GM21717 (cell line): ENCODE results near the gene IER2.
"Not testable (repeated sequence)": the region's sequence is repeated elsewhere in the genome, so short reads cannot be mapped to it uniquely, and the experiment has no call there.

Experiments
- ATAC-seq: cut with Tn5 transposase; IDR thresholded peaks from one replicate; pipeline ENCODE4 v1.9.1; 2021; ENCODE audit warnings: mild to moderate bottlenecking, moderate library complexity; ENCODE audit not compliant: unreplicated experiment

The IER2 gene

DNA sequence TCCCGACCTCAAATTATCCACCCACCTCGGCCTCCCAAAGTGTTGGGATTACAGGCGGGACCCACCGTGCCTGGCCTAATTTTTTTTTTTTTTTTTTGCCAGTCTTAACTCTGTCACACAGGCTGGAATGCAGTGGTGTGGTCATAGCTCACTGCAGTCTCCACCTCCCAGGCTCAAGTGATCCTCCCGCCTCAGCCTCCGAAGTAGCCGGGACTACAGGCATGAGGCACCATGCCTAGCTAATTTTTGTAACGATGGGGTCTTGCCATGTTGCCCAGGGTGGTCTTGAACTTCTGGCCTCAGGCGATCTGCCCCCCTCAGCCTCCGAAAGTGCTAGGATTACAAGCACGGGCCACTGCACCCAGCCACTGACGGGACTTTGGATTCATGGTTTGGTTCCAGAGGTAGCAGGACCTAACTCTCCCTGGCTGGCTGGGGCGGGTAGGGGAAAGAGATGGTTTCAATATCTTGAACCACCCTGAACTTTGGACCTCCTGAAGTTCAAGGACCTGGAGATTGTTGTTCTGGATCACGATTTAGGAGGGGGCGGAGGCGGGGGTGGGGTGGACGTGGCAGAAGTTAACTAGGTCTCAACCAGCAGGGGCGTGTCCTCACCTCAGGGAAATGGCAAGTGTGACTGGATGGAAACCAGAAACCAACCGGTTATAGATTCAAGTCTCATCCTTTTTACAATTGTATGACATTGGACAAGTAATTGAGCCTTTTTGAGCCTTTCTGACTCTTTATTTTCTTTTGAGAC, 40.8 kb downstream of the IER2 start:
- no peak for ATAC-seq

DNA sequence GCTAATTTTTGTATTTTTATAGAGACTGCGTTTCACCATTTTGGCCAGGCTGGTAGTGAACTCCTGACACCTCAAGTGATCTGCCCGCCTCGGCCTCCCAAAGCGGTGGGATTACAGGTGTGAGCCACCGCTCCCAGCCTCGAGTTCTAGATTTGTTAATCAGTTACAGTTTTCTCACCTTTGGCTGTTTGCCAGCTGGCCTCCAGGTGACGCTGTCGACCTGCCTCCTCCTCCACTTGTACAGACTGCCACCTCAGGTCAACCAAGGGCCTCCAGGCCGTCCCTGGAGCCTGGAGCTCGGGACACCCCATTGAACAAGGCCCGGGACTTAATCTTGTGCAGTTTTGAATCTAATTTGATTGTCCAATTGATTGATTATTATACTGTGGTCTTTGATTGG, 45.5 kb downstream of the IER2 start:
- no peak for ATAC-seq

DNA sequence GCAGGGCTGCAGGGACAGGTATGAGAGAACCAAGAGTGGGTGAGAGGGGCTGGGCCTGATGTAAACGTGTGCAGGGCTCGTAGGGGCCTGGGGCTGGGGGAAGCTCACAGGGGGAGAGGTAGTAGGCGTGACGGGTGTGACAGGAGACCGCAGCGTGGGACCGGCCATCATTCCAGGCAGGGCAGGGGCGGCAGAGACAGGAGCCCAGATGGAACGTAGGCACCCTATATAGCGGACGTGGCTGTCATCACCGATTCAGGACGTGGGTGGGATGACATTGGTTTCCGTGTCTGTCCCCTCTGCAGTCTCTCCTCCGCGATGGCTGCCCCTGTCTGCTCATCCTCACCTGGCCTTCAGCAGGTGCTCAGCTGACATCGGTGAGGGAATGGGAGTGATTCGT, 48.4 kb downstream of the IER2 start:
- ATAC-seq: no peak

DNA sequence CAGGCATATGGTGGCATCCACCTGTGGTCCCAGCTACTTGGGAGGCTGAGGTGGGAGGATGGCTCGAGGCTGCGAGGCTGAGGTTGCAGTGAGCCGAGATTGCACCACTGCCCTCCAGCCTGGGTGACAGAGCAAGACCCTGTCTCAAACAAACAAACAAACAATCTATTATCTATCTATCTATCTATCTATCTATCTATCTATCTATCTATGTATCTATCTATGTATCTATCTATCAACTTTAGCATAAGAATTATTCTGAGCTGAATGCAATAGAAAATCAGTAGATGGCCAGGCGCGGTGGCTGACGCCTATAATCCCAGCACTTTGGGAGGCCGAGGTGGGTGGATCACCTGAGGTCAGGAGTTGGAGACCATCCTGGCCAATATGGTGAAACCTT, 51.9 kb downstream of the IER2 start:
- not testable (repeated sequence) for ATAC-seq
